HepG2 (cell line): ENCODE results near the gene EEF1AKMT4. TPM values are rescaled to one million over a fixed set of nuclear protein-coding genes. Genes with fewer than 3 reads are reported as not detected.

ENCODE experiments used
- ATAC-seq: fragments of 200-7000 bp; cut with Tn5 transposase; 3 replicates; pipeline ENCODE4 v1.9.1; 2020; ENCODE audit warnings: mild to moderate bottlenecking, moderate library complexity
- BruUV-seq: library from RNA; stranded (reverse); fragments of 400-500 nt; replicated peaks from 2 replicates; lab custom pipeline; 2021; lab: Mats Ljungman, UMichigan
- CTCF ChIA-PET: fragments of 300-600 bp; formaldehyde crosslinking; extraction: SDS; loops from one replicate; lab custom pipeline; 2021; ENCODE audit warnings: low total read pairs, inconsistent platforms, low intra/inter-chr PET ratio; lab: Yijun Ruan, JAX
- POLR2A ChIA-PET: fragments of 350-600 bp; sonication (Branson Sonifier 250); formaldehyde crosslinking; loops from one replicate; lab custom pipeline; 2020; ENCODE audit warnings: antibody characterized with exemption, inconsistent platforms; lab: Yijun Ruan, JAX
- DNase-seq: peaks from one replicate; pipeline ENCODE4 v3.0.0-alpha.2; 2015; ENCODE audit warnings: low spot score
- FAIRE-seq: peaks from 3 replicates; lab custom pipeline; 2011; peaks lifted over from hg19 to GRCh38; lab: Jason Lieb, UNC
- H2AFZ ChIP-seq: one replicate; pipeline ENCODE4 v1.6.1; 2011; ENCODE audit warnings: low read length, inconsistent platforms
- H3K27ac ChIP-seq: fragments of 300-600 bp; 3 replicates; pipeline ENCODE4 v1.8.0; 2011; ENCODE audit warnings: mixed run types, mild to moderate bottlenecking, mixed read lengths, low read length, inconsistent platforms; ENCODE audit not compliant: insufficient read depth; ENCODE audit errors: extremely low read length
- H3K27me3 ChIP-seq, 2 experiments: fragments of 200-600 bp in 1 of 2; 2 replicates in 1 of 2; 3 replicates in 1 of 2; pipeline versions ENCODE4 v1.6.0 to v1.8.0; 2011; ENCODE audit warnings: low read length in 2 of 2, mild to moderate bottlenecking in 2 of 2, moderate library complexity in 2 of 2, inconsistent platforms in 1 of 2; ENCODE audit not compliant: insufficient read depth in 2 of 2, control insufficient read depth in 1 of 2
- H3K36me3 ChIP-seq, 2 experiments: fragments of 200-600 bp in 1 of 2; replicated peaks in 1 of 2; 2 replicates in 1 of 2; 3 replicates in 1 of 2; pipeline versions ENCODE4 v1.5.1 to v1.8.0; 2011; ENCODE audit warnings: low read length in 2 of 2, inconsistent platforms in 1 of 2; ENCODE audit not compliant: insufficient read depth in 2 of 2, control insufficient read depth in 1 of 2
- H3K4me1 ChIP-seq: 2 replicates; pipeline ENCODE4 v1.5.1; 2012; ENCODE audit warnings: low read length, inconsistent platforms; ENCODE audit not compliant: insufficient read depth
- H3K4me2 ChIP-seq: 2 replicates; pipeline ENCODE4 v1.6.0; 2011; ENCODE audit warnings: low read depth, low read length, inconsistent platforms
- H3K4me3 ChIP-seq, 3 experiments: fragments of 200-600 bp in 1 of 3; sonication (generic), shearing (Covaris generic) in 1 of 3; replicated peaks in 1 of 3; 2 replicates each; pipeline ENCODE4 v1.5.1; 2011 to 2016; ENCODE audit warnings: low read length in 3 of 3, inconsistent platforms in 2 of 3, low read depth in 2 of 3, mild to moderate bottlenecking in 2 of 3, control low read depth in 1 of 3, mixed read lengths in 1 of 3; ENCODE audit not compliant: insufficient read depth in 1 of 3
- H3K79me2 ChIP-seq: one replicate; pipeline ENCODE4 v1.6.1; 2011; ENCODE audit warnings: low read length, inconsistent platforms; ENCODE audit not compliant: insufficient read depth
- H3K9ac ChIP-seq: 2 replicates; pipeline ENCODE4 v1.6.0; 2011; ENCODE audit warnings: mild to moderate bottlenecking, low read depth, low read length, inconsistent platforms; ENCODE audit not compliant: insufficient read depth
- H3K9me3 ChIP-seq: 2 replicates; pipeline ENCODE4 v1.5.1; 2012; ENCODE audit warnings: mild to moderate bottlenecking, low read length
- H4K20me1 ChIP-seq: 2 replicates; pipeline ENCODE4 v1.6.0; 2011; ENCODE audit warnings: inconsistent platforms, mild to moderate bottlenecking, low read length, moderate library complexity; ENCODE audit not compliant: insufficient read depth
- BCL3 ChIP-seq: sonication (generic); formaldehyde crosslinking; IDR thresholded peaks from 2 replicates; pipeline ENCODE4 v1.5.1; 2020; ENCODE audit warnings: mild to moderate bottlenecking, missing genetic modification reagents, moderate library complexity
- BRD4 ChIP-seq: sonication (generic); formaldehyde crosslinking; IDR thresholded peaks from 2 replicates; pipeline ENCODE4 v1.4.0; 2020; ENCODE audit warnings: missing genetic modification reagents
- CREB3 ChIP-seq: sonication (generic); formaldehyde crosslinking; IDR thresholded peaks from 2 replicates; pipeline ENCODE4 v1.5.0; 2020; ENCODE audit warnings: missing genetic modification reagents
- HNRNPH1 ChIP-seq: fragments of 200-400 bp; formaldehyde crosslinking; optimal IDR thresholded peaks from 2 replicates; pipeline ENCODE3; 2017; ENCODE audit warnings: mild to moderate bottlenecking, low read depth, low read length
- KDM1A ChIP-seq: IDR thresholded peaks from 2 replicates; pipeline ENCODE4 v1.6.1; 2016; ENCODE audit warnings: missing compliant biosample characterization
- MYPOP ChIP-seq: sonication (generic); formaldehyde crosslinking; IDR thresholded peaks from 2 replicates; pipeline ENCODE4 v1.8.1; 2023; ENCODE audit warnings: mild to moderate bottlenecking, moderate library complexity, missing genetic modification reagents
- NKX3-1 ChIP-seq: sonication (generic); formaldehyde crosslinking; IDR thresholded peaks from 2 replicates; pipeline ENCODE4 v1.5.0; 2020; ENCODE audit warnings: missing genetic modification reagents
- RBM22 ChIP-seq: fragments of 200-400 bp; formaldehyde crosslinking; optimal IDR thresholded peaks from 2 replicates; pipeline ENCODE3; 2017; ENCODE audit warnings: mild to moderate bottlenecking, low read length, moderate library complexity
- ZNF580 ChIP-seq: IDR thresholded peaks from 2 replicates; pipeline ENCODE4 v1.6.1; 2016; ENCODE audit warnings: low read depth, borderline replicate concordance
- WGBS: methylation state at CpG from one replicate; pipeline ENCODE4 v1.1.6; 2017; ENCODE audit warnings: low lambda C conversion rate; 5-methylcytosine and 5-hydroxymethylcytosine counted together
- in situ Hi-C: cut with HindIII; loops from 2 replicates; pipeline ENCODE4 v1.10.0; 2017; ENCODE audit warnings: low pct_unique_long_range_greater_than_20kb; ENCODE audit not compliant: extremely low pct_ligation_motif_present
- intact Hi-C: fragments of 100-400 bp; cut with micrococcal nuclease; formaldehyde crosslinking; loops from one replicate; pipeline ENCODE4 v1.10.0; 2022; ENCODE audit not compliant: unreplicated experiment
- polyA plus RNA-seq, 8 experiments: library from polyadenylated mRNA; depleted of rRNA in 3 of 8; stranded (reverse) in 7 of 8; unstranded in 1 of 8; fragments of >200 nt; fragmentation: Illumina TruSeq in 4 of 8; extraction: Trizol in 4 of 8; gene quantifications; 2 replicates each; pipeline versions ENCODE4 v1.2.1 to v1.2.3, GENCODE V29; 2011 to 2016; ENCODE audit warnings: low read depth in 4 of 8, missing spikeins in 1 of 8, mixed read lengths in 1 of 8; ENCODE audit not compliant: insufficient read depth in 1 of 8
- total RNA-seq, 5 experiments: library from RNA; depleted of rRNA; stranded (reverse); fragments of >200 nt; fragmentation: Illumina TruSeq; extraction: Trizol; gene quantifications; 2 replicates each; pipeline ENCODE4 v1.2.3, GENCODE V29; 2016; ENCODE audit warnings: low read depth in 1 of 5

Gene EEF1AKMT4
- total and polyA plus RNA-seq, 2 of the 13 experiments (the other 11 are each of a cell fraction or from before 2014, with no cell fraction given) = 13.1 to 15.8 TPM

- FAIRE-seq = no peak
- POLR2A ChIA-PET = interaction anchor here (1.6 kb wide), 1 partner anchor 9 kb away, joined by 8 read pairs; no protein-coding TSS in a partner anchor
- Histone ChIP-seq H3K27ac (no peak overlapping the region), H3K4me2 (no peak overlapping the region), H4K20me1 (peaks cover 12% of the 10 kb centered on the region; the same call in 1 of the 2 replicates), H3K4me3 (no peak overlapping the region), H3K36me3 (0 out of 5 replicates have a peak, but pooled peaks cover 0 to 1% of the 10 kb centered on the region in 2 experiments)
- intact Hi-C loops = no loop called here
- CTCF ChIA-PET = no interaction called here
- no peak for TF ChIP-seq ZNF580 (CRISPR knock-in tag)
- no peak for TF ChIP-seq BRD4
- peak; percentile 31 for TF ChIP-seq RBM22
- TF ChIP-seq HNRNPH1 = no peak
- TF ChIP-seq MYPOP = no peak
- no peak for TF ChIP-seq BCL3 (CRISPR knock-in tag)
- TF ChIP-seq CREB3 (CRISPR knock-in tag) = no peak
- no peak for TF ChIP-seq KDM1A
- TF ChIP-seq NKX3-1 (CRISPR knock-in tag) = no peak
- TF ChIP-seq, all 625 proteins: peak for 1
- in situ Hi-C loops = no loop called here
- H3K79me2 ChIP-seq = peaks cover 1% of the 10 kb centered on the region
- H3K27me3 ChIP-seq = peaks cover 3 to 27% of the 10 kb centered on the region in 2 experiments
- peaks cover 24% of the 10 kb centered on the region for H3K4me1 ChIP-seq
- ATAC-seq (no peak), DNase-seq (no peak)
- 70% methylated on average over 11 of the region's 28 CpGs for WGBS
- no peak overlapping the region for H3K9ac ChIP-seq
- no peaks in the 10 kb centered on the region for H3K9me3 ChIP-seq
- BruUV-seq = no TSS peak
- no peak overlapping the region for H2AFZ ChIP-seq
These were observed 10.0 kb downstream of the EEF1AKMT4 start for GRCh38 chr3:184259396-184259877.
